ENCODE measurements around the gene COA4. TPM values are rescaled to one million over a fixed set of nuclear protein-coding genes. Genes with fewer than 3 reads are reported as not detected.
A peak's percentile ranks its signal among the peaks of the same experiment; 100 is the strongest.

Gene COA4
- total and polyA plus RNA-seq, 2 donors from 2014 or later = 64.7 to 177 TPM

DNA sequence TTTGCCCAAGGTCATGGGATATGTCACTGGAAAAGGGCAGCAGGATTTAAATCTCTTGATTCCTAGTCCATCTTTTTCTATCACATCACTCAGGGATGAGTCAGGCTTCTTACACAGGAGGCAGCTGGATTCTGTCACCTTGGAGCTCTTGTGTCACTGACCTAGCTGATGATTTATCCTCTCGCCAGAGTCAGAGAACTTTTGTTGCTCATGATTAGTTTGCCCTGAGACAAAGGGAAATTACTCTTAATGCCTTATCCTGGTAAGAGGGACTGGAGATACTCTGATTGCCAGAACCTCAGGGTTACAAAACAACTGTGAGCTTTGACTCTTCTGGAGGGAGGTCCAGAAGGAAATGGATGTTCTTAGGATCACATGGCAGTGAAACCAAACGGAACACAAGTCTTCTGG lies 10.1 kb downstream of the COA4 start:
- Histone ChIP-seq H3K27ac (ENCODE audit: low read depth in 2 of 2, low read length in 2 of 2) (peak overlapping the region; percentile 2 to 67), H3K9ac (ENCODE audit: low read length in 3 of 3) (no peak overlapping the region)
- FAIRE-seq = no peak

DNA sequence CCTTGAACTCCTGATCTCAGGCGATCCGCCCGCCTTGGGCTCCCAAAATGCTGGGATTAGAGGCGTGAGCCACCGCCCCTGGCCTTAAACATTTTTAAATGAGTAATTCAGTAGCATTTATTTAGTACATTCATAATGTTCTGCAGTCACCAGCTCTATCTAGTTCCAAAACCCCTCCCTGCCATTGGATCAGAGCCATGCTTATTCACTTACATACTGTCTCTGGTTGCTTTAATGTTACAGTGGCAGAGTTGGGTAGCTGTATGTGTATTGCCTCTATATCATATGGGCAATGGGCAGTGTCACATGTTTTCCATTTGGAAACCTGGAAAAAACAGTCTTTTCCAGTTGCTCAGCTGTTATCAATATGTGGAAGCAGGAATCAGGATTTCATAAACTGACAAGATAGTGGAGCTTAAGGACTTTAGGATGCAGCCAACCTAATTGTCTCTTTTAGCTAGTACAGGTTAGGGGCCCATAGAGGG lies 10.5 kb downstream of the COA4 start:
- no peaks in the 10 kb centered on the region for H3K9me3 ChIP-seq (ENCODE audit: control insufficient read depth in 2 of 3, insufficient read depth in 1 of 3, low read length in 3 of 3)
- peaks cover 0 to 3% (median 3%) of the 10 kb centered on the region in 3 donors for H3K36me3 ChIP-seq (ENCODE audit: control insufficient read depth in 2 of 3, insufficient read depth in 3 of 3, low read length in 3 of 3)
- H3K9ac ChIP-seq (ENCODE audit: low read length in 3 of 3) = no peak overlapping the region
- peak overlapping the region; percentile 2 to 67 for H3K27ac ChIP-seq (ENCODE audit: low read depth in 2 of 2, low read length in 2 of 2)
- TF ChIP-seq, protein P1, sequence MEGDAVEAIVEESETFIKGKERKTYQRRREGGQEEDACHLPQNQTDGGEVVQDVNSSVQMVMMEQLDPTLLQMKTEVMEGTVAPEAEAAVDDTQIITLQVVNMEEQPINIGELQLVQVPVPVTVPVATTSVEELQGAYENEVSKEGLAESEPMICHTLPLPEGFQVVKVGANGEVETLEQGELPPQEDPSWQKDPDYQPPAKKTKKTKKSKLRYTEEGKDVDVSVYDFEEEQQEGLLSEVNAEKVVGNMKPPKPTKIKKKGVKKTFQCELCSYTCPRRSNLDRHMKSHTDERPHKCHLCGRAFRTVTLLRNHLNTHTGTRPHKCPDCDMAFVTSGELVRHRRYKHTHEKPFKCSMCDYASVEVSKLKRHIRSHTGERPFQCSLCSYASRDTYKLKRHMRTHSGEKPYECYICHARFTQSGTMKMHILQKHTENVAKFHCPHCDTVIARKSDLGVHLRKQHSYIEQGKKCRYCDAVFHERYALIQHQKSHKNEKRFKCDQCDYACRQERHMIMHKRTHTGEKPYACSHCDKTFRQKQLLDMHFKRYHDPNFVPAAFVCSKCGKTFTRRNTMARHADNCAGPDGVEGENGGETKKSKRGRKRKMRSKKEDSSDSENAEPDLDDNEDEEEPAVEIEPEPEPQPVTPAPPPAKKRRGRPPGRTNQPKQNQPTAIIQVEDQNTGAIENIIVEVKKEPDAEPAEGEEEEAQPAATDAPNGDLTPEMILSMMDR (IDR thresholded peaks at IDR 0.05; ENCODE audit: borderline replicate concordance, extremely low read depth, insufficient read depth) = no peak
- no peak overlapping the region for H3K4me3 ChIP-seq (ENCODE audit: low read length in 3 of 3)
- H3K27me3 ChIP-seq (ENCODE audit: control insufficient read depth, insufficient read depth, low read length) = no peaks in the 10 kb centered on the region
- H3K4me1 ChIP-seq (ENCODE audit: control insufficient read depth in 2 of 3, insufficient read depth in 2 of 3, low read depth in 1 of 3, low read length in 3 of 3) = peaks cover 0 to 4% (median 3%) of the 10 kb centered on the region in 3 donors
- FAIRE-seq = no peak
- intact Hi-C loops (cut with DNase I) = no loop called here
- DNase-seq = peak in 1 of 5 donors; percentile 11

More for the DNA sequence above, 10.1 kb downstream of the COA4 start:
- Histone ChIP-seq H3K9me3 (ENCODE audit: control insufficient read depth in 2 of 3, insufficient read depth in 1 of 3, low read length in 3 of 3) (no peaks in the 10 kb centered on the region), H3K27me3 (ENCODE audit: control insufficient read depth, insufficient read depth, low read length) (no peaks in the 10 kb centered on the region), H3K36me3 (ENCODE audit: control insufficient read depth in 2 of 3, insufficient read depth in 3 of 3, low read length in 3 of 3) (peaks cover 0 to 5% (median 3%) of the 10 kb centered on the region in 3 donors), H3K4me1 (ENCODE audit: control insufficient read depth in 2 of 3, insufficient read depth in 2 of 3, low read depth in 1 of 3, low read length in 3 of 3) (peaks cover 0 to 4% (median 3%) of the 10 kb centered on the region in 3 donors), H3K4me3 (ENCODE audit: low read length in 3 of 3) (no peak overlapping the region)
- TF ChIP-seq, protein P1 (IDR thresholded peaks at IDR 0.05; ENCODE audit: borderline replicate concordance, extremely low read depth, insufficient read depth) = no peak
- DNase-seq = peak in 4 of 5 donors; percentile 52 to 85 (median 68)
- intact Hi-C loops (cut with DNase I) = no loop called here

DNA sequence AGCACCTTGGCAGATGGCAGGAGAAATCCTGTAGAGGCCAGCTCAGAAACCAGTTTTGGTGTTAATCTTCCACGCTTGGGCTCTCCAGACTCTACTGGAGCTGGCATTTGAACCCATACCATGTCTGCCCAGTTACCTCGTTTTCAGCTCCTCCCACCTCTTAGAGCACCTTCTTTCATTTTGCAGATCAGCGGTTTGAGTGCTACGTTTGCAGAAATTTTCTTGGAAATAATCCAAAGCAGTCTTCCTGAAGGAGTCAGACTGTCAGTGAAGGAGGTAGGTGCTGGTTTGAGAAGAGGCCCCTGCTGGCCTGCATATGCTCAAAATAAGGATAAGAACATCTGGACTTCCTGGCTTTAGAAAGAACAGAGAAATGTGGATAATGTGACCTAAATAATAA lies 13.7 kb downstream of the COA4 start:
- no peak overlapping the region for H3K4me3 ChIP-seq (ENCODE audit: low read length in 3 of 3)
- H3K36me3 ChIP-seq (ENCODE audit: control insufficient read depth in 2 of 3, insufficient read depth in 3 of 3, low read length in 3 of 3) = peaks cover 3 to 9% (median 4%) of the 10 kb centered on the region in 3 donors
- FAIRE-seq = no peak
- H3K27ac ChIP-seq (ENCODE audit: low read depth in 2 of 2, low read length in 2 of 2) = peak overlapping the region in 1 of 2 donors; percentile 34
- TF ChIP-seq, protein P1 (IDR thresholded peaks at IDR 0.05; ENCODE audit: borderline replicate concordance, extremely low read depth, insufficient read depth) = no peak
- peaks cover 0 to 4% (median 0%) of the 10 kb centered on the region in 3 donors for H3K4me1 ChIP-seq (ENCODE audit: control insufficient read depth in 2 of 3, insufficient read depth in 2 of 3, low read depth in 1 of 3, low read length in 3 of 3)
- no peak for DNase-seq
- no peak overlapping the region for H3K9ac ChIP-seq (ENCODE audit: low read length in 3 of 3)
- no peaks in the 10 kb centered on the region for H3K9me3 ChIP-seq (ENCODE audit: control insufficient read depth in 2 of 3, insufficient read depth in 1 of 3, low read length in 3 of 3)
- H3K27me3 ChIP-seq (ENCODE audit: control insufficient read depth, insufficient read depth, low read length) = no peaks in the 10 kb centered on the region
- intact Hi-C loops (cut with DNase I) = no loop called here

DNA sequence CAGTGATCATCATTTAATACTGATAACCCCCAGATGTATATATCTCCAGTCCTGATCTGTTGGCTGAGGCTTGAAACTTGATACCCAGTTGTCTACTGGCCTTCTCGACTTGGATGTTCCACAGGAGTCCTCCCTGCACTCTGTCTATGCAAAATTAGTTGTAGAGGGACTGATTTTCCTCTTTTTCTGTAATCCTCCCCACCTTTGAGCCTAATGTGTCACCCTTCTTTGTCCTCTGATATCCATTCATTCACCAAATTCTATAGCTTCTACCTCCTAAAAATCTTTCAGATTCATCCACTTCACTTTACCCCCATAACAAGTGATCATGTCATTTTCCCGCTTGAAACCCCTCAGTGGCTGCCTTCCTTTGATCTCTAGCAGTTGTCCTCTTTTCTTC lies 16.4 kb downstream of the COA4 start:
- H3K4me3 ChIP-seq (ENCODE audit: low read length in 3 of 3) = no peak overlapping the region
- H3K9ac ChIP-seq (ENCODE audit: low read length in 3 of 3) = no peak overlapping the region
- H3K27me3 ChIP-seq (ENCODE audit: control insufficient read depth, insufficient read depth, low read length) = no peaks in the 10 kb centered on the region
- H3K9me3 ChIP-seq (ENCODE audit: control insufficient read depth in 2 of 3, insufficient read depth in 1 of 3, low read length in 3 of 3) = no peaks in the 10 kb centered on the region
- intact Hi-C loops (cut with DNase I) = no loop called here
- H3K27ac ChIP-seq (ENCODE audit: low read depth in 2 of 2, low read length in 2 of 2) = no peak overlapping the region
- TF ChIP-seq, protein P1 (IDR thresholded peaks at IDR 0.05; ENCODE audit: borderline replicate concordance, extremely low read depth, insufficient read depth) = no peak
- H3K4me1 ChIP-seq (ENCODE audit: control insufficient read depth in 2 of 3, insufficient read depth in 2 of 3, low read depth in 1 of 3, low read length in 3 of 3) = no peaks in the 10 kb centered on the region
- no peak for FAIRE-seq
- H3K36me3 ChIP-seq (ENCODE audit: control insufficient read depth in 2 of 3, insufficient read depth in 3 of 3, low read length in 3 of 3) = peaks cover 3 to 9% (median 4%) of the 10 kb centered on the region in 3 donors
- no peak for DNase-seq
